ENCODE results near the gene DDN. TPM values are rescaled to one million over a fixed set of nuclear protein-coding genes. Genes with fewer than 3 reads are reported as not detected.
A peak's percentile ranks its signal among the peaks of the same experiment; 100 is the strongest.

Gene DDN
- total and polyA plus RNA-seq, 10 donors: 0.09 to 2.0 (median 0.42) TPM; not detected in 1

DNA sequence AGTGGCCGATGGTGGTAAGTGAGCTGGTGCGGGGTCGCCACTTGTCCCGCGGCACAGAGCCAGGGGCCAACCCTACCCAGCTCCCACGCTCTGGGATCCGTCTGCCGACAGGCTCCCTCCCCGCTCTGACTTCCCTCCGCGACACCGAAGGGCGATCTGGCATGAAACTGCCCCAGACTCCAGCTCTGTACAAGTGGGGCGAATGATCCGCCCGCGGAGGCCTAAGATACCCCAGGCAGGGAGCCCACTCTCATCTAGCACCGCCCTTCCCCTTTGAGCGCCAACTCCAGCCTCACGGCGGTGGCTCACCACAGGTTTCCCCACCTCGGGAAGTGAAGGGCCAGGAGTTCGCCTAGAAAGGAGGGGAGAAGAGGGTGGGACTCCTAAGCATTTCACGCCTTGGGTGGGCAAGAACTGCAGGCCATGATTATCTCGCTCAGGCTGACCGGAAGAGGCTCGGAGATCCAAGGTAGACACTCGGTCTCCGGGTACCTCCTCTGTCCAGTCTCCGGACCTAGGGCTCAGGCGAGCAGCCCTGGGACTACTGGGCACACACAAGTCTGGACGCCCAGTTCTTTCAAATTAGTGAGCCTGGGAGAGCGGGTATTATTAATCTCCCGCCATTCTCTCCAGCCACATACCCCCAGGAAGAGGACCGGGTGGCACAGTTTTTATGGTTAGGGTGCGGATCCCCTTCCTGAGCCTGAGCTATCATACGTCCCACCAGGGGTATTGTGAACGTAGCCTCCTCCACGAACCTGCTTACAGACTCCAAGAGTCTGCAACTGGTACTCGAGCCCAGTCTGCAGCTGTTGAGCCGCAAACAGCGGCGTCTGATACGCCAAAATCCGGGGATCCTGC is 20.2 kb downstream of the DDN start:
- H3K27me3 ChIP-seq (replicated peaks in 1 of 7): peaks cover 0 to 98% (median 68%) of the 10 kb centered on the region in 7 donors
- intact Hi-C loops (cut with DNase I; ENCODE audit: low total_unique reads): no loop called here
- H3K36me3 ChIP-seq: no peaks in the 10 kb centered on the region
- peak overlapping the region in 3 of 8 donors; percentile 57 to 76 (median 67) for H3K27ac ChIP-seq
- no peaks in the 10 kb centered on the region for H3K9me3 ChIP-seq
- peaks cover 37 to 53% (median 46%) of the 10 kb centered on the region in 6 donors for H3K4me1 ChIP-seq
- H3K4me3 ChIP-seq: peak overlapping the region; percentile 23 to 74 (median 44)
- DNase-seq: no peak
- TF ChIP-seq CTCF (IDR thresholded peaks at IDR 0.05 in 8 of 11, conservative IDR thresholded peaks at IDR 0.05 in 3 of 11): no peak
- TF ChIP-seq POLR2AphosphoS5 (IDR thresholded peaks at IDR 0.05): peak in 1 of 3 donors; percentile 7
- 0 to 4% (median 3%) methylated on average over 19 to 45 of the region's 45 CpGs for WGBS, 5 donors

- H3K9me3 ChIP-seq: no peaks in the 10 kb centered on the region
- H3K27ac ChIP-seq: peak within 1 kb of the TSS in 2 of 8 donors; percentile 7 to 76
- no peaks in the 10 kb centered on the region for H3K36me3 ChIP-seq
- H3K27me3 ChIP-seq (replicated peaks in 1 of 7): peaks cover 0 to 98% (median 74%) of the 10 kb centered on the region in 7 donors
- no peak for DNase-seq
- peak within 1 kb of the TSS in 7 of 8 donors; percentile 40 to 74 (median 45) for H3K4me3 ChIP-seq
- intact Hi-C loops (cut with DNase I; ENCODE audit: low total_unique reads): no loop called here
- H3K4me1 ChIP-seq: peaks cover 37 to 59% (median 51%) of the 10 kb centered on the region in 6 donors
- WGBS, 5 donors: 0 to 6% (median 1%) methylated on average over 5 to 45 of the region's 45 CpGs
- no peak for TF ChIP-seq POLR2AphosphoS5 (IDR thresholded peaks at IDR 0.05)
- TF ChIP-seq CTCF (IDR thresholded peaks at IDR 0.05 in 8 of 11, conservative IDR thresholded peaks at IDR 0.05 in 3 of 11): peak in 7 of 11 experiments; percentile 17 to 72 (median 51)
Measured at GRCh38 chr12:48978291-48978740, 20.9 kb downstream of the DDN start, which contains the start of gene WNT1. TSS of gene WNT1 (plus strand) at chr12:48978322. CDS start at chr12:48978651, 329 bp downstream.

GRCh38 chr12:48977290-48978281 is 21.6 kb downstream of the DDN start:
- no peaks in the 10 kb centered on the region for H3K9me3 ChIP-seq
- peak overlapping the region in 7 of 8 donors; percentile 11 to 74 (median 45) for H3K4me3 ChIP-seq
- intact Hi-C loops (cut with DNase I; ENCODE audit: low total_unique reads): no loop called here
- WGBS, 5 donors: 5 to 11% (median 7%) methylated on average over 40 to 50 of the region's 50 CpGs
- TF ChIP-seq CTCF (IDR thresholded peaks at IDR 0.05 in 8 of 11, conservative IDR thresholded peaks at IDR 0.05 in 3 of 11) (peak; percentile 49 to 90 (median 87)), POLR2A (IDR thresholded peaks at IDR 0.05) (no peak), POLR2AphosphoS5 (IDR thresholded peaks at IDR 0.05) (peak in 1 of 3 donors; percentile 51)
- no peaks in the 10 kb centered on the region for H3K36me3 ChIP-seq
- peaks cover under 1 to 99% (median 79%) of the 10 kb centered on the region in 7 donors for H3K27me3 ChIP-seq (replicated peaks in 1 of 7)
- peaks cover 37 to 65% (median 51%) of the 10 kb centered on the region in 6 donors for H3K4me1 ChIP-seq
- DNase-seq: peak; percentile 95
- no peak overlapping the region for H3K27ac ChIP-seq

Data from spleen (tissue), 11 donors.